ENCODE measurements around the gene CXCL16.
"Not testable (repeated sequence)": the region's sequence is repeated elsewhere in the genome, so short reads cannot be mapped to it uniquely, and the experiment has no call there.

The CXCL16 gene

GRCh38 chr17:4720787-4721186 lies 18.9 kb downstream of the CXCL16 start:
- no peak for DNase-seq (ENCODE audit: low read depth)

GRCh38 chr17:4719684-4720221 lies 20.0 kb downstream of the CXCL16 start:
- DNase-seq (ENCODE audit: low read depth), result no peak

GRCh38 chr17:4719146-4719545 lies 20.6 kb downstream of the CXCL16 start:
- DNase-seq (ENCODE audit: low read depth), result no peak

- no peak for DNase-seq (ENCODE audit: low read depth)
Observed at GRCh38 chr17:4718276-4718675, 21.5 kb downstream of the CXCL16 start.

GRCh38 chr17:4717791-4718190 lies 21.9 kb downstream of the CXCL16 start:
- DNase-seq (ENCODE audit: low read depth), result no peak

GRCh38 chr17:4716081-4716480 lies 23.6 kb downstream of the CXCL16 start:
- DNase-seq (ENCODE audit: low read depth), result no peak

GRCh38 chr17:4715063-4715744 lies 24.5 kb downstream of the CXCL16 start:
- peak; percentile 19 for DNase-seq (ENCODE audit: low read depth)

GRCh38 chr17:4714340-4715062 lies 25.2 kb downstream of the CXCL16 start:
- DNase-seq (ENCODE audit: low read depth), result not testable (repeated sequence)

- no peak for DNase-seq (ENCODE audit: low read depth)
Observed at GRCh38 chr17:4712526-4712925, 27.2 kb downstream of the CXCL16 start.

- DNase-seq (ENCODE audit: low read depth), result no peak
Observed at GRCh38 chr17:4711661-4712181, 28.0 kb downstream of the CXCL16 start.

- peak; percentile 28 for DNase-seq (ENCODE audit: low read depth)
Observed at GRCh38 chr17:4710693-4711634, 28.8 kb downstream of the CXCL16 start.

GRCh38 chr17:4709794-4710692 lies 29.7 kb downstream of the CXCL16 start, which contains the start of gene ARRB2:
Gene ARRB2, plus strand, starts transcription at chr17:4710632. Its CDS starts 90 bp downstream, at chr17:4710722.
- peak; percentile 94 for DNase-seq (ENCODE audit: low read depth)

- no peak for DNase-seq (ENCODE audit: low read depth)
Observed at GRCh38 chr17:4708436-4708835, 31.3 kb downstream of the CXCL16 start.

- no peak for DNase-seq (ENCODE audit: low read depth)
Observed at GRCh38 chr17:4706121-4706520, 33.6 kb downstream of the CXCL16 start.

- DNase-seq (ENCODE audit: low read depth), result no peak
Observed at GRCh38 chr17:4704991-4705390, 34.7 kb downstream of the CXCL16 start.

GRCh38 chr17:4704574-4704907 lies 35.2 kb downstream of the CXCL16 start:
- not testable (repeated sequence) for DNase-seq (ENCODE audit: low read depth)

GRCh38 chr17:4703330-4703691 lies 36.4 kb downstream of the CXCL16 start:
- no peak for DNase-seq (ENCODE audit: low read depth)

GRCh38 chr17:4701116-4701515 lies 38.6 kb downstream of the CXCL16 start:
- DNase-seq (ENCODE audit: low read depth), result no peak

GRCh38 chr17:4699401-4700056 lies 40.2 kb downstream of the CXCL16 start:
- not testable (repeated sequence) for DNase-seq (ENCODE audit: low read depth)

GRCh38 chr17:4696437-4696805 lies 43.3 kb downstream of the CXCL16 start:
- DNase-seq (ENCODE audit: low read depth), result no peak

GRCh38 chr17:4693416-4693815 lies 46.3 kb downstream of the CXCL16 start:
- DNase-seq (ENCODE audit: low read depth), result no peak

All from stimulated activated CD8-positive, alpha-beta memory T cell treated with anti-CD3 and anti-CD28 coated beads, Interleukin-15, amount 100 ng/mL, for 1 hour (primary cell).